Tibial artery (tissue), 4 donors: ENCODE data around the gene EP400.

ENCODE experiments used
- DNase-seq, 2 donors: peaks; one replicate each; pipeline ENCODE4 v3.0.0-alpha.2; 2019
- H3K27ac ChIP-seq, 2 donors: fragments of 200-600 bp; sonication (generic) in 1 of 2; 1 replicate in 1 of 2; 2 replicates in 1 of 2; pipeline ENCODE4 v1.5.1; 2018 to 2019; ENCODE audit warnings: mild to moderate bottlenecking in 1 of 2
- H3K27me3 ChIP-seq, 2 donors: fragments of 200-600 bp; sonication (generic) in 1 of 2; one replicate each; pipeline versions ENCODE4 v1.5.1 to v1.6.0; 2016 to 2019
- H3K36me3 ChIP-seq, 3 donors: fragments of 200-600 bp; sonication (generic) in 2 of 3; one replicate each; pipeline ENCODE4 v1.5.1; 2016 to 2019; ENCODE audit warnings: mild to moderate bottlenecking in 2 of 3
- H3K4me1 ChIP-seq, 4 donors: fragments of 200-600 bp; sonication (generic) in 2 of 4; 1 replicate in 3 of 4; 2 replicates in 1 of 4; pipeline ENCODE4 v1.5.1; 2016 to 2019
- H3K4me3 ChIP-seq, 2 donors: fragments of 200-600 bp; sonication (generic) in 1 of 2; 1 replicate in 1 of 2; 2 replicates in 1 of 2; pipeline ENCODE4 v1.5.1; 2018 to 2019; ENCODE audit warnings: mild to moderate bottlenecking in 2 of 2
- H3K9me3 ChIP-seq, 3 donors: fragments of 200-600 bp; sonication (generic) in 1 of 3; one replicate each; pipeline ENCODE4 v1.5.1; 2016 to 2019
- intact Hi-C: fragments of 100-400 bp; cut with DNase I; formaldehyde crosslinking; loops from one replicate; pipeline ENCODE4 v1.15.0; 2023; ENCODE audit warnings: low total_unique reads
- TF ChIP-seq, protein P1 (sequence below), 2 experiments: fragments of 200-600 bp in 1 of 2; fragments of 450-650 bp in 1 of 2; IDR thresholded peaks; one replicate each; pipeline ENCODE4 v1.5.1; 2017 to 2019; ENCODE audit warnings: antibody characterized with exemption in 2 of 2, mild to moderate bottlenecking in 1 of 2, moderate library complexity in 1 of 2

Gene EP400

DNA sequence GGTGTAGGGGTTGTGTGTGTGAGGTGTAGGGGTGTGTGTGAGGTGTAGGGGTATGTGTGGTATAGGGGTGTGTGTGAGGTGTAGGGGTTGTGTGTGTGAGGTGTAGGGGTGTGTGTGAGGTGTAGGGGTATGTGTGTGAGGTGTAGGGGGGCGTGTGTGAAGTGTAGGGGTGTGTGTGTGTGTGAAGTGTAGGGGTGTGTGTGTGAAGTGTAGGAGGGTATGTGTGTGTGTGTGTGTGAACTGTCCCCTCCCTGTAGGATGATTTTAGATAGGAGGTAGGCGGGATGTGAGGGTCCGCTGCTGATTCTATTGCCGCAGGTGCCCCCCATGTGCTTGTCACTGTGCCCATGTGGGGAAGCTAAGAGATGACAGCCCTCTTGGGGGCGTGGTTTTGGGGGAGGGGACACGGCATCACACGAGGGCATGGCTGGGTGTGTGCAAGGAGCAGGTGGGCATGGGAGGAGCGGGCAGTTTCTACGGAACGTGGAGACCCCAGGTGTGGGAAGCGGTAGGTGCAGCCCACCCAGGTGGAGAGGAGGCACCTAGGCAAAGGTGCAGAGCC lies 105.9 kb downstream of the EP400 start:
- Histone ChIP-seq H3K4me3 (no peak overlapping the region), H3K36me3 (peaks cover 47 to 98% (median 69%) of the 10 kb centered on the region in 3 donors), H3K4me1 (no peaks in the 10 kb centered on the region), H3K27ac (no peak overlapping the region), H3K9me3 (no peaks in the 10 kb centered on the region), H3K27me3 (no peaks in the 10 kb centered on the region)
- TF ChIP-seq, protein P1, sequence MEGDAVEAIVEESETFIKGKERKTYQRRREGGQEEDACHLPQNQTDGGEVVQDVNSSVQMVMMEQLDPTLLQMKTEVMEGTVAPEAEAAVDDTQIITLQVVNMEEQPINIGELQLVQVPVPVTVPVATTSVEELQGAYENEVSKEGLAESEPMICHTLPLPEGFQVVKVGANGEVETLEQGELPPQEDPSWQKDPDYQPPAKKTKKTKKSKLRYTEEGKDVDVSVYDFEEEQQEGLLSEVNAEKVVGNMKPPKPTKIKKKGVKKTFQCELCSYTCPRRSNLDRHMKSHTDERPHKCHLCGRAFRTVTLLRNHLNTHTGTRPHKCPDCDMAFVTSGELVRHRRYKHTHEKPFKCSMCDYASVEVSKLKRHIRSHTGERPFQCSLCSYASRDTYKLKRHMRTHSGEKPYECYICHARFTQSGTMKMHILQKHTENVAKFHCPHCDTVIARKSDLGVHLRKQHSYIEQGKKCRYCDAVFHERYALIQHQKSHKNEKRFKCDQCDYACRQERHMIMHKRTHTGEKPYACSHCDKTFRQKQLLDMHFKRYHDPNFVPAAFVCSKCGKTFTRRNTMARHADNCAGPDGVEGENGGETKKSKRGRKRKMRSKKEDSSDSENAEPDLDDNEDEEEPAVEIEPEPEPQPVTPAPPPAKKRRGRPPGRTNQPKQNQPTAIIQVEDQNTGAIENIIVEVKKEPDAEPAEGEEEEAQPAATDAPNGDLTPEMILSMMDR (IDR thresholded peaks at IDR 0.05) = no peak
- intact Hi-C loops = no loop called here
- DNase-seq = no peak

DNA sequence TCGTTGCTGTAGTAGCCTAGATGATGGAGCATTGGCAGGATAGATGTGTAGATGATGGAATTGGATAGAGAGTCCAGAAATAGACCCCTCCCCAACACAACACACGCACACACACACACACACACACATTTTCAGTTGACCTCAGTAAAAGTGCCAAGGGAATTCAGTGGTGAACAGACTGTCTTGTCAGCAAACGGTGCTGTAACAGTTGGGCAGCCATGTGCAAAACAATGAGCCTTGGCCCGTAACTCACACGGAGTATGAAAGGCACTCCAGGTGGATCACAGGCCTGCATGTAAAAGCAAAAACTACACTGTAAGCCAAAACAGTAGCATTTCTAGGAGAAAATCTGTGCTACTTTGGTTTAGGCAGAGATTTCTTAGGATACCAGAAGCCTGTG lies 106.6 kb downstream of the EP400 start:
- DNase-seq = no peak
- Histone ChIP-seq H3K4me3 (no peak overlapping the region), H3K27ac (no peak overlapping the region), H3K36me3 (peaks cover 49 to 98% (median 66%) of the 10 kb centered on the region in 3 donors), H3K4me1 (no peaks in the 10 kb centered on the region), H3K9me3 (no peaks in the 10 kb centered on the region), H3K27me3 (no peaks in the 10 kb centered on the region)
- TF ChIP-seq, protein P1 (IDR thresholded peaks at IDR 0.05) = no peak
- intact Hi-C loops = no loop called here

DNA sequence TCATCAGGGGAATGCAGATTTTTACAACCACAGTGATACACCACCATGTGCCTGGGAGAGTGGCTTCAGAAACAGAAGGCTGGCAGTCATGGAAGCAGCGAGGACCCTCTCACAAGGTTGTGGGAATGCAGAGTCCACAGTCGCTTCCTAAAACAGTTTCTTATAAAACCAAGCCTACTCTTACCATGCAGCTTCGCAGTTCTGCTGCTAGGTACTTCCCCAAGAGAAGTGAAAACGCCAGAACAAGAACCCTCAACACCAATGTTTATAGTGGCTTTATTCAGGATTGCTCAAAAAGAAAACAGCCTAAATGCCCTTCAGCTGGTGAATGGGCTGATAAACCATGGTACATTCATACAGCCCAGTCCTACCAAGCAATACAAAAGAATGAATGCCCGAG lies 107.2 kb downstream of the EP400 start:
- H3K27ac ChIP-seq = no peak overlapping the region
- TF ChIP-seq, protein P1 (IDR thresholded peaks at IDR 0.05) = no peak
- no peaks in the 10 kb centered on the region for H3K4me1 ChIP-seq
- intact Hi-C loops = no loop called here
- DNase-seq = no peak
- peaks cover 54 to 98% (median 66%) of the 10 kb centered on the region in 3 donors for H3K36me3 ChIP-seq
- no peaks in the 10 kb centered on the region for H3K9me3 ChIP-seq
- H3K4me3 ChIP-seq = no peak overlapping the region
- H3K27me3 ChIP-seq = no peaks in the 10 kb centered on the region

DNA sequence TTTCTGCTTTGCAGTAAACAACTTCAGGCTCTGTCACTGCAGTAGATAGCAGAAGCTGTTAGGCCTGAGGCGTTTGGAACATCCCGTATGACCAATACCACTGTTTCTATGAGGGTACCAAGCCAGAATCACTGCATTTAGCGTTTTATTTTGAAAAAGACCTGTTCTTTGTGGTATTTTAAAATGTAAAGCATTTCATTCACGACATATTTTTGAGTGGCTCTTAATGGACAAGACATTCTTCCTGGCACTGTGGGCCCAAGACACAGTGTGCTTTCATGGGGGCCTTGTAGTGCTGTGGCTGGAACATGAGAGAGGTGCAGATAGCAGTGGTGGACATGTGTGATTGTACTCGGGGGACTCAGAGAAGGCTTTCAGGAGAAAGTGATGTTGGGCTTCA lies 107.9 kb downstream of the EP400 start:
- Histone ChIP-seq H3K27ac (no peak overlapping the region), H3K36me3 (peaks cover 54 to 98% (median 66%) of the 10 kb centered on the region in 3 donors)
- TF ChIP-seq, protein P1 (IDR thresholded peaks at IDR 0.05) = no peak

GRCh38 chr12:132061197-132061596 lies 111.5 kb downstream of the EP400 start:
- TF ChIP-seq, protein P1 (IDR thresholded peaks at IDR 0.05) = no peak
- intact Hi-C loops = no loop called here
- no peaks in the 10 kb centered on the region for H3K9me3 ChIP-seq
- DNase-seq = no peak
- no peak overlapping the region for H3K27ac ChIP-seq
- H3K27me3 ChIP-seq = no peaks in the 10 kb centered on the region
- peaks cover 45 to 97% (median 67%) of the 10 kb centered on the region in 3 donors for H3K36me3 ChIP-seq
- H3K4me1 ChIP-seq = no peaks in the 10 kb centered on the region
- no peak overlapping the region for H3K4me3 ChIP-seq

More for the DNA sequence above, 107.9 kb downstream of the EP400 start:
- intact Hi-C loops = no loop called here
- Histone ChIP-seq H3K4me1 (no peaks in the 10 kb centered on the region), H3K9me3 (no peaks in the 10 kb centered on the region), H3K27me3 (no peaks in the 10 kb centered on the region), H3K4me3 (no peak overlapping the region)
- no peak for DNase-seq
